Measurements from ENCODE around the gene CWH43.
A peak's percentile ranks its signal among the peaks of the same experiment; 100 is the strongest.
"Not testable (repeated sequence)": the region's sequence is repeated elsewhere in the genome, so short reads cannot be mapped to it uniquely, and the experiment has no call there.

CWH43 gene

GRCh38 chr4:49098034-49098759, 112.1 kb downstream of the CWH43 start:
- H3K4ac ChIP-seq (ENCODE audit: low read depth, low read length); H4K8ac ChIP-seq (ENCODE audit: low read depth, low read length); H3K27me3 ChIP-seq (ENCODE audit: insufficient read depth, low read length, poor library complexity); H3K18ac ChIP-seq (ENCODE audit: low read length); H3K4me3 ChIP-seq (ENCODE audit: low read length); H3K56ac ChIP-seq (ENCODE audit: low read length); H3K79me1 ChIP-seq (ENCODE audit: low read length); H3K27ac ChIP-seq (ENCODE audit: low read depth, low read length); H3K4me1 ChIP-seq (ENCODE audit: control insufficient read depth, low read depth, low read length); H2BK120ac ChIP-seq (ENCODE audit: low read depth, low read length); H3K9ac ChIP-seq (ENCODE audit: low read length); H3K79me2 ChIP-seq (ENCODE audit: control insufficient read depth, insufficient read depth, low read length); H4K5ac ChIP-seq (ENCODE audit: low read length); H3K36me3 ChIP-seq (ENCODE audit: control insufficient read depth, insufficient read depth, low read length); H2BK5ac ChIP-seq (ENCODE audit: low read length); H3K4me2 ChIP-seq (ENCODE audit: low read length); H3K23ac ChIP-seq (ENCODE audit: low read length); H2AK5ac ChIP-seq (ENCODE audit: low read length); H2BK15ac ChIP-seq (replicated peaks; ENCODE audit: low read depth): not testable (repeated sequence)
- WGBS (ENCODE audit: extremely low coverage, insufficient coverage, low lambda C conversion rate): over 99% methylated on average over 7 of the region's 14 CpGs
- DNase-seq: peak; percentile 30

- not testable (repeated sequence) for H3K36me3 ChIP-seq (ENCODE audit: control insufficient read depth, insufficient read depth, low read length); H3K18ac ChIP-seq (ENCODE audit: low read length); H4K5ac ChIP-seq (ENCODE audit: low read length); H3K79me1 ChIP-seq (ENCODE audit: low read length); H3K4ac ChIP-seq (ENCODE audit: low read depth, low read length); H2BK5ac ChIP-seq (ENCODE audit: low read length); H3K27me3 ChIP-seq (ENCODE audit: insufficient read depth, low read length, poor library complexity); H2BK120ac ChIP-seq (ENCODE audit: low read depth, low read length); H4K8ac ChIP-seq (ENCODE audit: low read depth, low read length); H3K4me1 ChIP-seq (ENCODE audit: control insufficient read depth, low read depth, low read length); H3K23ac ChIP-seq (ENCODE audit: low read length); H3K9ac ChIP-seq (ENCODE audit: low read length); H2AK5ac ChIP-seq (ENCODE audit: low read length); H3K79me2 ChIP-seq (ENCODE audit: control insufficient read depth, insufficient read depth, low read length); H2BK15ac ChIP-seq (replicated peaks; ENCODE audit: low read depth); H3K4me2 ChIP-seq (ENCODE audit: low read length); H3K56ac ChIP-seq (ENCODE audit: low read length); H3K27ac ChIP-seq (ENCODE audit: low read depth, low read length)
- peak overlapping the region; percentile 7 for H3K4me3 ChIP-seq (ENCODE audit: low read length)
- 100% methylated on average over 4 of the region's 16 CpGs for WGBS (ENCODE audit: extremely low coverage, insufficient coverage, low lambda C conversion rate)
- DNase-seq: peak; percentile 57
Measured at GRCh38 chr4:49099831-49100444, 113.9 kb downstream of the CWH43 start.

GRCh38 chr4:49102344-49102898, 116.3 kb downstream of the CWH43 start:
- H3K27ac ChIP-seq (ENCODE audit: low read depth, low read length); H3K4me3 ChIP-seq (ENCODE audit: low read length); H3K23ac ChIP-seq (ENCODE audit: low read length); H4K8ac ChIP-seq (ENCODE audit: low read depth, low read length); H3K4ac ChIP-seq (ENCODE audit: low read depth, low read length); H3K56ac ChIP-seq (ENCODE audit: low read length); H3K4me2 ChIP-seq (ENCODE audit: low read length); H2BK5ac ChIP-seq (ENCODE audit: low read length); H4K5ac ChIP-seq (ENCODE audit: low read length); H2BK15ac ChIP-seq (replicated peaks; ENCODE audit: low read depth); H3K36me3 ChIP-seq (ENCODE audit: control insufficient read depth, insufficient read depth, low read length); H3K4me1 ChIP-seq (ENCODE audit: control insufficient read depth, low read depth, low read length); H3K79me1 ChIP-seq (ENCODE audit: low read length); H3K9ac ChIP-seq (ENCODE audit: low read length); H3K79me2 ChIP-seq (ENCODE audit: control insufficient read depth, insufficient read depth, low read length); H3K27me3 ChIP-seq (ENCODE audit: insufficient read depth, low read length, poor library complexity); H3K18ac ChIP-seq (ENCODE audit: low read length); H2AK5ac ChIP-seq (ENCODE audit: low read length); H2BK120ac ChIP-seq (ENCODE audit: low read depth, low read length): not testable (repeated sequence)
- WGBS (ENCODE audit: extremely low coverage, insufficient coverage, low lambda C conversion rate): no CpG with 5 or more reads among the region's 9 CpGs
- peak; percentile 69 for DNase-seq

GRCh38 chr4:49103436-49104136, 117.5 kb downstream of the CWH43 start:
- not testable (repeated sequence) for H3K56ac ChIP-seq (ENCODE audit: low read length); H3K4me3 ChIP-seq (ENCODE audit: low read length); H2BK15ac ChIP-seq (replicated peaks; ENCODE audit: low read depth); H2BK5ac ChIP-seq (ENCODE audit: low read length); H3K4ac ChIP-seq (ENCODE audit: low read depth, low read length); H3K27ac ChIP-seq (ENCODE audit: low read depth, low read length); H4K8ac ChIP-seq (ENCODE audit: low read depth, low read length); H3K18ac ChIP-seq (ENCODE audit: low read length); H3K23ac ChIP-seq (ENCODE audit: low read length); H3K79me1 ChIP-seq (ENCODE audit: low read length); H3K4me2 ChIP-seq (ENCODE audit: low read length); H3K79me2 ChIP-seq (ENCODE audit: control insufficient read depth, insufficient read depth, low read length); H2AK5ac ChIP-seq (ENCODE audit: low read length); H3K4me1 ChIP-seq (ENCODE audit: control insufficient read depth, low read depth, low read length); H3K27me3 ChIP-seq (ENCODE audit: insufficient read depth, low read length, poor library complexity); H4K5ac ChIP-seq (ENCODE audit: low read length); H3K36me3 ChIP-seq (ENCODE audit: control insufficient read depth, insufficient read depth, low read length); H2BK120ac ChIP-seq (ENCODE audit: low read depth, low read length); H3K9ac ChIP-seq (ENCODE audit: low read length)
- 100% methylated on average over 3 of the region's 14 CpGs for WGBS (ENCODE audit: extremely low coverage, insufficient coverage, low lambda C conversion rate)
- peak; percentile 10 for DNase-seq

- H3K56ac ChIP-seq (ENCODE audit: low read length); H3K27me3 ChIP-seq (ENCODE audit: insufficient read depth, low read length, poor library complexity); H2BK120ac ChIP-seq (ENCODE audit: low read depth, low read length); H3K27ac ChIP-seq (ENCODE audit: low read depth, low read length); H3K4ac ChIP-seq (ENCODE audit: low read depth, low read length); H2BK5ac ChIP-seq (ENCODE audit: low read length); H2AK5ac ChIP-seq (ENCODE audit: low read length); H3K36me3 ChIP-seq (ENCODE audit: control insufficient read depth, insufficient read depth, low read length); H2BK15ac ChIP-seq (replicated peaks; ENCODE audit: low read depth); H3K79me2 ChIP-seq (ENCODE audit: control insufficient read depth, insufficient read depth, low read length); H3K18ac ChIP-seq (ENCODE audit: low read length); H3K79me1 ChIP-seq (ENCODE audit: low read length); H3K23ac ChIP-seq (ENCODE audit: low read length); H3K4me1 ChIP-seq (ENCODE audit: control insufficient read depth, low read depth, low read length); H4K8ac ChIP-seq (ENCODE audit: low read depth, low read length); H3K4me2 ChIP-seq (ENCODE audit: low read length); H3K9ac ChIP-seq (ENCODE audit: low read length); H4K5ac ChIP-seq (ENCODE audit: low read length): not testable (repeated sequence)
- 100% methylated on average over 11 of the region's 17 CpGs for WGBS (ENCODE audit: extremely low coverage, insufficient coverage, low lambda C conversion rate)
- H3K4me3 ChIP-seq (ENCODE audit: low read length): peak overlapping the region; percentile 0
- peak; percentile 68 for DNase-seq
Measured at GRCh38 chr4:49104231-49104930, 118.3 kb downstream of the CWH43 start.

Data from mesendoderm (in vitro differentiated cells).